ENCODE measurements around the gene SLC25A18. TPM values are rescaled to one million over a fixed set of nuclear protein-coding genes. Genes with fewer than 3 reads are reported as not detected.

SLC25A18 gene
- total RNA-seq, 1 donor from 2014 or later: 2.2 TPM

DNA sequence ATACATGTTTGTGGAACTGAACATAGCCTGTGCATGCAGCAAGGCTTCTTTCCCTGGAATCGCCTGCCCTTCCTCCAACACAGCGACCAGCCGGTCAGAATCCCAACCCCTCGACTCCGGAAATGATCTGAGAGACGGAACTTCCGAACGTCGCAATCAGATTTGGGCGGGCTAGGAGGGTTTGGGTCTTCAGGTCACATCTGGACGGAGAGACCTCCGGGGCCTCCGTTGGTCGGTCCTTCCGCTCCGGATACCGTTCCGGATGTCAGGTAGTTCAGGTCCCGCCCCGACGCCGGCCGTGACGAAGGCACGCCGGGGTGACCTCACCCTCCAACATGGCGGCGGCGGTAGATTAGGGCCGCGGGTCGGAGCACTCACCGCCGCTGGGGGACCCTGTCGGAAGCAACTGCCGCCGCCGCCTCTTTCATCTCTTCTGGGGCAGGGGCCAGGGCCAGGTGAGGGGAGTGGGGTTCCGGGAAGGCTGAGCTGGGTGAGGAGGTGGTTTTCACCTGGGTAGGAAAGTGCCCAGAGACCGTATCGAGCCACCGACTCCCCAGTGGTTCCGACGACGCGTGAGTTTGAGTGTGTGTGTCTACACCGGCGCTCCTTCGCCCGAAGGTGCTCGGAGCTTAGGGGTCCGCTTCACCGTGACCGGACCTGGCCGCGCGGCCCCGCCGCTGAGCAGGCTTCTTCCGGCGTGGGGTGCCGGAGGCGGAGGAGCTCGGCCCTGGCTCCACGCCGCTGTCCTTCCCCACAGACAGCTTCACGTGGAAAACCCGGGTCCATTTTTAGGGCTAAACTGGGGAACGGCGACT is 75.3 kb downstream of the SLC25A18 start, which contains the start of gene BCL2L13:
Gene BCL2L13, plus strand, starts transcription at position 326 of the 815 bp plus-strand sequence. CDS start 16,955 bp downstream, outside the sequence.
- peaks cover 9% of the 10 kb centered on the region for H3K27me3 Mint-ChIP-seq (ENCODE audit: unreplicated experiment)
- H3K4me1 Mint-ChIP-seq (ENCODE audit: unreplicated experiment): peaks cover 13% of the 10 kb centered on the region
- peak; percentile 88 for DNase-seq (ENCODE audit: low spot score)
- H3K4me3 Mint-ChIP-seq (ENCODE audit: unreplicated experiment): peak within 1 kb of the TSS; percentile 96
- H3K27ac Mint-ChIP-seq (ENCODE audit: unreplicated experiment): peak within 1 kb of the TSS; percentile 99
- peaks cover 6% of the 10 kb centered on the region for H3K36me3 Mint-ChIP-seq (ENCODE audit: low read depth, unreplicated experiment)
- TF ChIP-seq, protein P1, sequence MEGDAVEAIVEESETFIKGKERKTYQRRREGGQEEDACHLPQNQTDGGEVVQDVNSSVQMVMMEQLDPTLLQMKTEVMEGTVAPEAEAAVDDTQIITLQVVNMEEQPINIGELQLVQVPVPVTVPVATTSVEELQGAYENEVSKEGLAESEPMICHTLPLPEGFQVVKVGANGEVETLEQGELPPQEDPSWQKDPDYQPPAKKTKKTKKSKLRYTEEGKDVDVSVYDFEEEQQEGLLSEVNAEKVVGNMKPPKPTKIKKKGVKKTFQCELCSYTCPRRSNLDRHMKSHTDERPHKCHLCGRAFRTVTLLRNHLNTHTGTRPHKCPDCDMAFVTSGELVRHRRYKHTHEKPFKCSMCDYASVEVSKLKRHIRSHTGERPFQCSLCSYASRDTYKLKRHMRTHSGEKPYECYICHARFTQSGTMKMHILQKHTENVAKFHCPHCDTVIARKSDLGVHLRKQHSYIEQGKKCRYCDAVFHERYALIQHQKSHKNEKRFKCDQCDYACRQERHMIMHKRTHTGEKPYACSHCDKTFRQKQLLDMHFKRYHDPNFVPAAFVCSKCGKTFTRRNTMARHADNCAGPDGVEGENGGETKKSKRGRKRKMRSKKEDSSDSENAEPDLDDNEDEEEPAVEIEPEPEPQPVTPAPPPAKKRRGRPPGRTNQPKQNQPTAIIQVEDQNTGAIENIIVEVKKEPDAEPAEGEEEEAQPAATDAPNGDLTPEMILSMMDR (IDR thresholded peaks at IDR 0.05; ENCODE audit: unreplicated experiment): no peak
- no peaks in the 10 kb centered on the region for H3K9me3 Mint-ChIP-seq (ENCODE audit: unreplicated experiment)

DNA sequence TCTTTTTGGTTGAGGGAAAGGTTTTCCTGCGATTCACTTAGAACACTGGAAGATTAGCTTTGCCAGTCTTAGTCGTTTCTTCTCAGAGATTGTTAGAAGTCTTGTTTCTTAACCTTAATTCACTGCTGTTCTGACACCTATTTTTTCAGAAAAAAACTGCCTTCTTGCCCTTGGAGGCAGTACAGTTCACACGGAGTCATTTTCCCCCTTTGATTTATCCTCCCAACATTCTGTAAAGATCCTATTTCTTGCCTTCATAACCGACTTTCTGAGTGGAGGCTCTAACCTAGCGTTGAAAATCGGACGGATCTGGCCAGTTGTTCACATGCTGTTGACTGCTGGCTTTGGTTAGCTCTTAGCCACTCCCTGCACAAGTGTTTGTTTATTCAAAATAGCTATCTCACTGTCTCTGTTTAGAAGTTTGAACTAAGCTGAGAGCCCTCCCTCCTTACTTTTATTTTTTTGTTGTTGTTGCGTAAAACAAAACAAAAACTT is 76.0 kb downstream of the SLC25A18 start:
- TF ChIP-seq, protein P1 (IDR thresholded peaks at IDR 0.05; ENCODE audit: unreplicated experiment): no peak
- peaks cover 13% of the 10 kb centered on the region for H3K4me1 Mint-ChIP-seq (ENCODE audit: unreplicated experiment)
- H3K4me3 Mint-ChIP-seq (ENCODE audit: unreplicated experiment): peak overlapping the region; percentile 96
- peaks cover 6% of the 10 kb centered on the region for H3K36me3 Mint-ChIP-seq (ENCODE audit: low read depth, unreplicated experiment)
- no peak for DNase-seq (ENCODE audit: low spot score)
- H3K27me3 Mint-ChIP-seq (ENCODE audit: unreplicated experiment): peaks cover 9% of the 10 kb centered on the region
- H3K27ac Mint-ChIP-seq (ENCODE audit: unreplicated experiment): peak overlapping the region; percentile 99
- no peaks in the 10 kb centered on the region for H3K9me3 Mint-ChIP-seq (ENCODE audit: unreplicated experiment)

Other genes with a start within 250 kb of the SLC25A18 start
- 65.3 TPM for gene CECR2, start 194.0 kb upstream of the SLC25A18 start, total RNA-seq (ENCODE audit: unreplicated experiment)
- gene ATP6V1E1, start 65.3 kb downstream of the SLC25A18 start, total RNA-seq (ENCODE audit: unreplicated experiment): 80.4 TPM
- gene BCL2L13, start 75.3 kb downstream of the SLC25A18 start, total RNA-seq (ENCODE audit: unreplicated experiment): 26.2 TPM
- gene BID, start 211.0 kb downstream of the SLC25A18 start, total RNA-seq (ENCODE audit: unreplicated experiment): 32.5 TPM

All from endothelial cell (in vitro differentiated cells).